ENCODE data around the gene FBXO42.
"Not testable (repeated sequence)": the region's sequence is repeated elsewhere in the genome, so short reads cannot be mapped to it uniquely, and the experiment has no call there.

FBXO42 gene

DNA sequence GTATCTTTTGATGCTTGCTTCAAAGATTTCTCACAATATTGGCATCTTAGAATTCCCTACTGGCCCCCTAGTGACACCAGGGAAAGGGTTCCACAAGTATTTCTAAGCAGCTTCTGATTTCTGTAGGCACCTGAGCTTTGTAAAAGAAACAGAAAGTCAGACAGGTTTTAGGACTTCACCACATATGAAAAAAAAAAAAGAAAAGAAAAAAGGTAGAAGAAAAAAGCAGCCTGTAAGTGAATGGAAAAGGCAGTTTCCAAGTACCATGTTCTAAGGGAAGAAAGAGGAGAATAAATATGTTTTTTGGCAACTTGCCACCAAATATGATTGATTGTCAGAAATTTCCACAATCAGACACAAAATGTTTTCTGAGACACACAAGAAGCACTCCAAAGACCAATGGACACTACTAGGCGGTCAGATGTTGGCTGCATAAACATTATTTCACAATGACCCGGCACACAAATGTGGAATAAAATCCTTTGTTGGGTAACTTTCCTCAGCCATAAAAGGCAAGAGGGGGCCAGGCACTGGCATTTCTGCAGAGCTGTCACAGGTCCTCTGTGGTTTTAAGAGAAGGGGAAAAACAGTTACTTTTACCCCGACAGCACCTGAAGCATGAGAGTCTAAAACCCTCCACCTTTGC lies 102.6 kb downstream of the FBXO42 start:
- no peak for DNase-seq
- Histone ChIP-seq H3K36me3 (peaks cover 15% of the 10 kb centered on the region), H3K4me3 (ENCODE audit: low read depth, low read length) (no peak overlapping the region)

DNA sequence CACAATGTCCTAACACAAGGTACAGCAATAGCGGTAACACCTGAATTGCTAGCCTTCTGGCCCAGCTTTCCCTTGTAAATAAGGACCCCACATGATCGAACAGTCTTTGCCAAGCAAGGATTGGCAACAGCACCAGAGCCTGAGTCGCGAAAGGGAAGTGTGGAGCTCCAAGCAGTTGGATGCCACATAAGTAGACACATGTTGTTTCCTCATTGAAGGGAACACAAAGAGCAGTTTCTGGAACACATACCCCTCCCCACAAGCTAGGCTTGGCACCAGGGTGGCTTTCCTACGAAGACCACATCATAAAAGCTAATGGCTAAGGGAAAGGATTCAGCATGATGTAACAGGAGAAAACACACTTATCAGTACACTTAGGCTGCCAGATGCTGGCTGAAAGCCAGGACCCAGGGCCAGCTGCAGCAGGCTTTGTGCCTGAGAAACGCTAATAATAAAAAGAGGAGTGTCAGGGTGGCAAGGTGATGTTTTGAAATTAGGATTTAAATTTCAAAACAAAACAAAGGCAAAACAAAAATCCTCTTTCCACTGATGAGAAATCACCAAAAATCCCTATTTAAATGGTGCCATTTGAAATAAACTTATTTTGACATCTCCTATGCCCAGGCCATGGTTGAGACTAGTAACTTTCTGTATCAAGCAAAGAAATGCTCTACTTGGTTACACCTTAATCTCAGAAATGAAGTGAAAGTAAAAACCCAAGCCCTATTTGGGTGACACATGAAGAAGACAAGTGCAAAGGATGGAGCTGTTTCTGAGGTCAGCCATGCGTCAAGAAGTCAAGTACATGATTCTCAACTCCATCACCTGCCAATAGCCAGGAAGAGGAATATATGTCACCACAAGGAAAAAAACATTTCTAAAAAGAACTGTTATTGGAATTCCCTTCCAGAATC lies 103.4 kb downstream of the FBXO42 start:
- no peaks in the 10 kb centered on the region for H3K9me3 ChIP-seq
- DNase-seq: peak; percentile 88
- H3K4me3 ChIP-seq (ENCODE audit: low read depth, low read length): no peak overlapping the region
- TF ChIP-seq CTCF (IDR thresholded peaks at IDR 0.05; ENCODE audit: low read depth, low read length): no peak
- H3K27me3 ChIP-seq: no peaks in the 10 kb centered on the region
- H3K4me1 ChIP-seq: peaks cover 56% of the 10 kb centered on the region
- H3K36me3 ChIP-seq: peaks cover 15% of the 10 kb centered on the region

More for the DNA sequence above, 102.6 kb downstream of the FBXO42 start:
- no peaks in the 10 kb centered on the region for H3K27me3 ChIP-seq
- H3K4me1 ChIP-seq: peaks cover 50% of the 10 kb centered on the region
- no peaks in the 10 kb centered on the region for H3K9me3 ChIP-seq
- TF ChIP-seq CTCF (IDR thresholded peaks at IDR 0.05; ENCODE audit: low read depth, low read length): no peak

DNA sequence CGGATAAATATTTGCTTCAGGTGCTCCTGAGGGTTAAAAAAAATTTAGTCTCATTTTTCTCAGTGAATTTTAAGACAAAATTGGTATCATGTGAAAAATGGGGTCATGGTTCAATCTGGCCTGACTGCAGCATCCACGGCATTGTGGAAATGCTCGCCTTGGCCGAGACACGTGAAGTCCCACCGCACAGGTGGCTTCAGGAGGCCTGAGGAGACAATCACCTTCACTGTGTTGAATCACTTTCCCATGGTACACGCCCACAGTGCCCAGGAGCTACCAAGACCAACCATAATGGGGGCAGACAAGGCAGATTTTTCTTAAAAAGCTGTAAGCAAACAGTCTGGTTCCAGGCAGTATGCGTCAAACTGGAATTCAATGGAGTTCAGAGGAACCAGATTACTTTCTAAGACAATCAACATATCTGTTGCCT lies 104.3 kb downstream of the FBXO42 start:
- no peak for TF ChIP-seq CTCF (IDR thresholded peaks at IDR 0.05; ENCODE audit: low read depth, low read length)
- Histone ChIP-seq H3K36me3 (peaks cover 15% of the 10 kb centered on the region), H3K4me3 (ENCODE audit: low read depth, low read length) (no peak overlapping the region), H3K4me1 (peaks cover 48% of the 10 kb centered on the region), H3K9me3 (no peaks in the 10 kb centered on the region), H3K27me3 (no peaks in the 10 kb centered on the region)
- no peak for DNase-seq

DNA sequence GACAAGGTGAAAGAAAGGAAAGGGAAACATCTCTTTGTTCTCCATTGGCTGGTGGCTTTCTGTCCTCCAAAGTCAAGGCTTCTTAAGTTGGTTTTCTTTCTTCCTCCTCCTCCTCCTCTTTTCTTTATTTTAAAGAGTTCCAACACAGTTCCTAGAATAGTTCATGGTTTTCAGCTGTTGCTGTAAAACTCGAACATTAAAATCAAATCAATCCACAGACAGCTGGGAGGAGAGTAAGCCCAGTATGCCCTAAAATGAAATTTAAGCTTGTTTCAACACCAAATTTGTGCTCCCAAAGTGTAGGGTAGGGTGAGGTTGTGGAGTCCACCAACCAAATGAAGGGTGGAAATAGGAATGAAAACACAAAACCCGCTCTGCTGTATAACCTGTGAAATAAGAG lies 104.8 kb downstream of the FBXO42 start:
- no peaks in the 10 kb centered on the region for H3K9me3 ChIP-seq
- H3K4me1 ChIP-seq: peaks cover 46% of the 10 kb centered on the region
- H3K27me3 ChIP-seq: no peaks in the 10 kb centered on the region
- no peak for TF ChIP-seq CTCF (IDR thresholded peaks at IDR 0.05; ENCODE audit: low read depth, low read length)
- no peak for DNase-seq
- H3K36me3 ChIP-seq: peaks cover 15% of the 10 kb centered on the region
- no peak overlapping the region for H3K4me3 ChIP-seq (ENCODE audit: low read depth, low read length)

DNA sequence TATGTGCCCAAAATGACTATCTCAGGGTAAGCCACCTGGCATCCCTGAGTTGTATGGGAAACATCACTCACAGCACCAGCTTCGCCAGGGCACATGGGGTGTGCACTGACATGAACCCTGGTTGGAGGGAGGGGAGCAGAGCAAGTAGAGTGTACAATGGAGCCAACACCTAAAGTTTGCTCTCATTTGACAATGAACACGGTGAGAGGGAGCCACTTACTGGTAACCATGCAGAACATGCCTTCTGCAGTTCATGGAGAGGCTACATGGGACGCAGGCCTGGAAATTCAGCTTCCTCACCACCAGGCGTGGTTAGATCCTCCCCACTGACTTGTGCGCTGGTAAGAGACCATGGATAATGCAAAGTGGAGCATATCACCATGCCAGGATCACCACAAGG lies 105.3 kb downstream of the FBXO42 start:
- no peak for TF ChIP-seq CTCF (IDR thresholded peaks at IDR 0.05; ENCODE audit: low read depth, low read length)
- no peaks in the 10 kb centered on the region for H3K9me3 ChIP-seq
- no peaks in the 10 kb centered on the region for H3K27me3 ChIP-seq
- no peak overlapping the region for H3K4me3 ChIP-seq (ENCODE audit: low read depth, low read length)
- peaks cover 14% of the 10 kb centered on the region for H3K36me3 ChIP-seq
- no peak for DNase-seq
- peaks cover 43% of the 10 kb centered on the region for H3K4me1 ChIP-seq

DNA sequence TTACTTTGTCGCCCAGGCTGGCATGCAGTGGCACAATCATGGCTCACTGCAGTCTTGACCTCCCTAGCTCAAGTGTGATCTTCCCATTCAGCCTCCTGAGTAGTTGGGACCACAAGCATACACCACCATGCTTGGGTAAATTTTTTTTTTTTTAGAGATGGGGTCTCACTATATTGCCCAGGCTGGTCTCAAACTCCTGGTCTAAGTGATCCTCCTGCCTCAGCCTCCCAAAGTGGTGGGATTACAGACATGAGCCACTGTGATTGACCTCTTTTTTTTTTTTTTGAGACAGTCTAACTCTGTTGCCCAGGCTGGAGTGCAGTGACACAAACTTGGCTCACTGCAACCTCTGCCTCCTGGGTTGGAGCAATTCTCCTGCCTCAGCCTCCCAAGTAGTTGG lies 106.0 kb downstream of the FBXO42 start:
- H3K4me3 ChIP-seq (ENCODE audit: low read depth, low read length); H3K27me3 ChIP-seq; H3K9me3 ChIP-seq; DNase-seq; H3K36me3 ChIP-seq: not testable (repeated sequence)
- H3K4me1 ChIP-seq: peaks cover 37% of the 10 kb centered on the region

Data from BE2C (cell line).